ENCODE measurements around the gene UBL7. TPM values are rescaled to one million over a fixed set of nuclear protein-coding genes. Genes with fewer than 3 reads are reported as not detected.

The UBL7 gene
- total RNA-seq, 4 donors from 2014 or later: 4.0 to 157 (median 42.3) TPM

DNA sequence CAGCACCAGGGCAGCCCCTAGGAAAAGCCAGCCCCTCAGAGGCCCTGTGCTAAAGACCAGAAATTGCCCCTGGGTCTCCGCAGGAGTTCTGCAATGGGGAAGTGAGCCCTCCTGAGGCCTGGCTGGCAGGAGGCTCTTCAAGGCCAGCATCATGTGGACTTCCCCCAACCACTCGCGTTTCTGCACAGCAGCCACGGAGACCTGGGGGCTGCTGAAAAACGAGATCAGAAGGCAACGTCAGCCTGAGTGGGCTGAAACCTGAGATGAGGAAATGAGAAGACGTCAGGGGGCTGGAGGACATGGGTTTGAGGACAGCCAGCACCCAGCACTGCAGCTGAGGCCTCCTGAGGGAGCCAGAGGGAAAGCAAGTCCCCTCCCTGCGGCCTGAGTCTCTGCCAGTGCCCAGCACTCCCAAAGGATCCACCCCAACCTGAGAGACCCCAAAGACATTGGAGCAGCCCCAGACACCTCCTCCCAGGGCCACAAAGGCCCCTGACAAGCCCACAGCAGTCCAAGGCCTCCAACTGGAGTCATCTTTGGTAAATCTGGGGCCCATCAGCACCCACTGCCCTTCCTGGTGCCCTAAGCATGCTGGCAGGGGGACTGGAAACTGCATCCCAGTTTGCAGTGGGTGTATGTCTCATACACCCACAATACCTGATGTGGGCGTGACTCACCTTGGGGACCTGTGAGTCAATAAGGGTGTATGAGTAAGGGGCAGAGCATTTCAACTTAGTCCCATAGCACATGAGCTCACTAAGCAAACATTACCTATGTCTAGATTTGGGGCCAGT lies 64.3 kb downstream of the UBL7 start:
- 55 to 61% methylated on average over 7 to 9 of the region's 9 CpGs for WGBS, 2 donors (ENCODE audit: low coverage in 1 of 2)

DNA sequence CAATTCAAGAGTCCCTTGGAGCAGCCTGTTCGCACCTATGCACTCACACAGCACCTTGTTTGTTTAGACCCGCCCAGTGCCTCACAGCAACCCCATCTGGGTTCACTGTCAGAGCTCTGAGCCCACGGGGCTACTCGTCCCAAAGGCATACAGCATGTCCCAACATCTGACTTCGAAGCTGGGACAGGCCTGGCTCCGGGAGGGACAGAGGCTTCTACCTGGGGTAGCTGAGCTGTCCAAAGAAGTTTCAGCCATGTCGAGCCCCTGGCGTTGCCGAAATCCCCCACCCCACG lies 64.9 kb downstream of the UBL7 start:
- 75 to 80% methylated on average over 1 to 10 of the region's 10 CpGs for WGBS, 2 donors (ENCODE audit: low coverage in 1 of 2)
- in situ Hi-C loops (cut with MboI; ENCODE audit: low pct_ligation_motif_present in 1 of 4, low pct_unique_long_range_greater_than_20kb in 1 of 4, low sequenced_read_pairs in 3 of 4): loop anchor here in 2 of 4 donors (25.0 kb wide), 1 partner anchor 366 kb away; no protein-coding TSS in a partner anchor
- H3K4me1 ChIP-seq: peaks cover 0 to 5% (median 0%) of the 10 kb centered on the region in 4 donors
- no peak for DNase-seq
- intact Hi-C loops (cut with DNase I; ENCODE audit: low total_unique reads): no loop called here
- peaks cover 9% of the 10 kb centered on the region for H3K27me3 ChIP-seq
- H3K36me3 ChIP-seq: no peaks in the 10 kb centered on the region
- no peak overlapping the region for H3K27ac ChIP-seq
- H3K9me3 ChIP-seq: no peaks in the 10 kb centered on the region
- H3K4me3 ChIP-seq: no peak overlapping the region
- no peak for TF ChIP-seq POLR2AphosphoS5 (IDR thresholded peaks at IDR 0.05)

More for the DNA sequence above, 64.3 kb downstream of the UBL7 start:
- Histone ChIP-seq H3K9me3 (no peaks in the 10 kb centered on the region), H3K4me1 (peaks cover 0 to 5% (median 0%) of the 10 kb centered on the region in 4 donors), H3K27me3 (peaks cover 14% of the 10 kb centered on the region), H3K36me3 (no peaks in the 10 kb centered on the region), H3K27ac (no peak overlapping the region), H3K4me3 (no peak overlapping the region)
- DNase-seq: peak; percentile 46
- TF ChIP-seq EP300 (IDR thresholded peaks at IDR 0.05; ENCODE audit: low read depth) (no peak), POLR2AphosphoS5 (IDR thresholded peaks at IDR 0.05) (no peak), POLR2A (IDR thresholded peaks at IDR 0.05) (no peak)
- TF ChIP-seq, protein P1, sequence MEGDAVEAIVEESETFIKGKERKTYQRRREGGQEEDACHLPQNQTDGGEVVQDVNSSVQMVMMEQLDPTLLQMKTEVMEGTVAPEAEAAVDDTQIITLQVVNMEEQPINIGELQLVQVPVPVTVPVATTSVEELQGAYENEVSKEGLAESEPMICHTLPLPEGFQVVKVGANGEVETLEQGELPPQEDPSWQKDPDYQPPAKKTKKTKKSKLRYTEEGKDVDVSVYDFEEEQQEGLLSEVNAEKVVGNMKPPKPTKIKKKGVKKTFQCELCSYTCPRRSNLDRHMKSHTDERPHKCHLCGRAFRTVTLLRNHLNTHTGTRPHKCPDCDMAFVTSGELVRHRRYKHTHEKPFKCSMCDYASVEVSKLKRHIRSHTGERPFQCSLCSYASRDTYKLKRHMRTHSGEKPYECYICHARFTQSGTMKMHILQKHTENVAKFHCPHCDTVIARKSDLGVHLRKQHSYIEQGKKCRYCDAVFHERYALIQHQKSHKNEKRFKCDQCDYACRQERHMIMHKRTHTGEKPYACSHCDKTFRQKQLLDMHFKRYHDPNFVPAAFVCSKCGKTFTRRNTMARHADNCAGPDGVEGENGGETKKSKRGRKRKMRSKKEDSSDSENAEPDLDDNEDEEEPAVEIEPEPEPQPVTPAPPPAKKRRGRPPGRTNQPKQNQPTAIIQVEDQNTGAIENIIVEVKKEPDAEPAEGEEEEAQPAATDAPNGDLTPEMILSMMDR (IDR thresholded peaks at IDR 0.05): no peak
- intact Hi-C loops (cut with DNase I; ENCODE audit: low total_unique reads) (no loop called here), in situ Hi-C loops (cut with MboI; ENCODE audit: low pct_ligation_motif_present in 1 of 4, low pct_unique_long_range_greater_than_20kb in 1 of 4, low sequenced_read_pairs in 3 of 4) (loop anchor here in 2 of 4 donors (25.0 kb wide), 1 partner anchor 366 kb away; no protein-coding TSS in a partner anchor)

Small RNAs within 50 kb of the gene (small RNA-seq; reads per million reads assigned to genes)
- gene MIR6881 (0 reads per million in 4 donors), gene RF00591 (0 reads per million in 4 donors)

Other genes starting within 250 kb of the UBL7 start
- gene CCDC33, start 224.8 kb downstream of the UBL7 start, total RNA-seq: under 1 TPM in 1 of 4 donors, not detected in 3; 0.16 TPM
- under 1 TPM in 2 of 4 donors, not detected in 2; 0.40 to 0.79 TPM for gene CYP11A1, start 93.5 kb downstream of the UBL7 start, total RNA-seq
- gene SEMA7A, start 27.2 kb downstream of the UBL7 start, total RNA-seq: 1 to 10 TPM in 3 of 4 donors, under 1 TPM in 1; 0.20 to 5.6 (median 3.1) TPM
- 10 to 100 TPM in 3 of 4 donors, 1 to 10 TPM in 1; 9.6 to 25.8 (median 12.5) TPM for gene ARID3B, start 80.1 kb upstream of the UBL7 start, total RNA-seq
- gene CLK3, start 154.7 kb upstream of the UBL7 start, total RNA-seq: 100 to 1,000 TPM; 144 to 420 (median 208) TPM
- 100 to 1,000 TPM in 1 of 4 donors, 10 to 100 TPM in 3; 23.2 to 112 (median 29.4) TPM for gene EDC3, start 234.9 kb upstream of the UBL7 start, total RNA-seq